Measurements from ENCODE around the gene GDPGP1. TPM values are rescaled to one million over a fixed set of nuclear protein-coding genes. Genes with fewer than 3 reads are reported as not detected.

GDPGP1 gene
- total and polyA plus RNA-seq, 9 of the 15 experiments (the other 6 are each of a cell fraction or from before 2014, with no cell fraction given) = 0.78 to 6.1 (median 2.8) TPM

- TF ChIP-seq FOXK2 (conservative IDR thresholded peaks at IDR 0.05 in 1 of 2, IDR thresholded peaks at IDR 0.05 in 1 of 2; ENCODE audit: low read depth in 2 of 2) = peak; percentile 38 to 60; a peak in 2 of 4 replicates
- TF ChIP-seq ILK (tag; IDR thresholded peaks at IDR 0.05; ENCODE audit: borderline replicate concordance, low read depth) = no peak
- TF ChIP-seq FOXJ3 (CRISPR knock-in tag; IDR thresholded peaks at IDR 0.05) = no peak
- TF ChIP-seq ZC3H8 (IDR thresholded peaks at IDR 0.05) = no peak
- no peak for TF ChIP-seq ZNF263 (CRISPR knock-in tag; IDR thresholded peaks at IDR 0.05; ENCODE audit: borderline replicate concordance)
- TF ChIP-seq ARID4B (CRISPR knock-in tag; IDR thresholded peaks at IDR 0.05) = peak; percentile 72; the same call in 1 of the 2 replicates
- TF ChIP-seq E2F8 (IDR thresholded peaks at IDR 0.05; ENCODE audit: low read depth, partially characterized antibody) = peak; percentile 92
- TF ChIP-seq RHOXF2B (CRISPR knock-in tag; conservative IDR thresholded peaks at IDR 0.05) = peak; percentile 73; the same call in 1 of the 2 replicates
- TF ChIP-seq ETV6 (IDR thresholded peaks at IDR 0.05; ENCODE audit: borderline replicate concordance in 1 of 2, low read depth in 2 of 2, low read length in 1 of 2) = peak; percentile 81 to 84; a peak in 3 of 4 replicates
- TF ChIP-seq ETV6 (CRISPR knock-in tag; IDR thresholded peaks at IDR 0.05; ENCODE audit: borderline replicate concordance) = no peak
- peak; percentile 97 for TF ChIP-seq GTF2E2 (tag; IDR thresholded peaks at IDR 0.05)
- TF ChIP-seq BHLHE40 (IDR thresholded peaks at IDR 0.05; ENCODE audit: low read length) = peak; percentile 27; the same call in 1 of the 2 replicates
- TF ChIP-seq ZNF76 (CRISPR knock-in tag; IDR thresholded peaks at IDR 0.05; ENCODE audit: borderline replicate concordance) = peak; percentile 34; the same call in 1 of the 2 replicates
- TF ChIP-seq HMG20B (CRISPR knock-in tag; IDR thresholded peaks at IDR 0.05) = no peak
- peak; percentile 56; the same call in 1 of the 2 replicates for TF ChIP-seq TOE1 (IDR thresholded peaks at IDR 0.05; ENCODE audit: borderline replicate concordance)
- no peak for TF ChIP-seq TOE1 (CRISPR knock-in tag; IDR thresholded peaks at IDR 0.05; ENCODE audit: borderline replicate concordance, low read depth)
- TF ChIP-seq ZNF175 (CRISPR knock-in tag; IDR thresholded peaks at IDR 0.05; ENCODE audit: low read depth) = peak; percentile 78
- TF ChIP-seq SIN3A (IDR thresholded peaks at IDR 0.05; ENCODE audit: borderline replicate concordance in 2 of 2, control insufficient read depth in 1 of 2, low read depth in 2 of 2, low read length in 2 of 2) = peak; percentile 40 to 88; a peak in 2 of 4 replicates
- TF ChIP-seq KLF1 (tag; IDR thresholded peaks at IDR 0.05) = peak; percentile 55; the same call in 1 of the 2 replicates
- peak in 1 of 2 experiments; percentile 55; a peak in 2 of 4 replicates for TF ChIP-seq TEAD1 (CRISPR knock-in tag; IDR thresholded peaks at IDR 0.05)
- no peak for TF ChIP-seq KHSRP (IDR thresholded peaks at IDR 0.05)
These were observed 31.5 kb downstream of the GDPGP1 start, which contains the start of gene NGRN (continued) for GRCh38 chr15:90265271-90266060.

All from K562 (cell line).